CD4-positive, alpha-beta T cell (primary cell): ENCODE results near the gene MITF. TPM values are rescaled to one million over a fixed set of nuclear protein-coding genes. Genes with fewer than 3 reads are reported as not detected.

Experiments
- ATAC-seq: fragments of 200-7000 bp; cut with Tn5 transposase; one replicate; pipeline ENCODE4 v1.10.0; 2022; ENCODE audit warnings: mild to moderate bottlenecking; ENCODE audit not compliant: poor library complexity
- CTCF ChIA-PET: fragments of 350-600 bp; sonication (Branson Sonifier 250); formaldehyde crosslinking; loops from one replicate; lab custom pipeline; 2021; ENCODE audit warnings: antibody characterized with exemption, inconsistent platforms; lab: Charles Lee
- POLR2A ChIA-PET: fragments of 350-600 bp; sonication (Branson Sonifier 250); formaldehyde crosslinking; loops from one replicate; lab custom pipeline; 2021; ENCODE audit warnings: antibody characterized with exemption, inconsistent platforms; lab: Charles Lee
- DNase-seq, 14 experiments: peaks; one replicate each; pipeline ENCODE4 v3.0.0-alpha.2; 2013 to 2020; ENCODE audit warnings: mixed read lengths in 2 of 14
- H3K27ac ChIP-seq, 2 donors: one replicate each; pipeline versions ENCODE4 v1.5.1 to v1.7.0; 2013; ENCODE audit warnings: low read length in 2 of 2, low read depth in 1 of 2, mild to moderate bottlenecking in 1 of 2
- H3K27me3 ChIP-seq, 2 experiments: 1 replicate in 1 of 2; 2 replicates in 1 of 2; pipeline versions ENCODE4 v1.6.1 to v1.7.0; 2013; ENCODE audit warnings: low read length in 2 of 2, control low read depth in 1 of 2, mild to moderate bottlenecking in 1 of 2, moderate library complexity in 1 of 2; ENCODE audit not compliant: insufficient read depth in 2 of 2, control insufficient read depth in 1 of 2
- H3K36me3 ChIP-seq: one replicate; pipeline ENCODE4 v1.6.1; 2013; ENCODE audit warnings: low read length, control low read depth; ENCODE audit not compliant: insufficient read depth
- H3K4me1 ChIP-seq: one replicate; pipeline ENCODE4 v1.6.1; 2013; ENCODE audit warnings: low read length, control low read depth; ENCODE audit not compliant: insufficient read depth
- H3K4me3 ChIP-seq: one replicate; pipeline ENCODE4 v1.5.1; 2013; ENCODE audit warnings: mild to moderate bottlenecking, low read length, moderate library complexity
- H3K9me3 ChIP-seq, 2 experiments: 1 replicate in 1 of 2; 2 replicates in 1 of 2; pipeline versions ENCODE4 v1.6.1 to v1.7.0; 2013; ENCODE audit warnings: low read length in 2 of 2, mild to moderate bottlenecking in 2 of 2, control low read depth in 1 of 2, moderate library complexity in 1 of 2; ENCODE audit not compliant: control insufficient read depth in 1 of 2, insufficient read depth in 1 of 2
- H3K27ac Mint-ChIP-seq: one replicate; pipeline ENCODE4 v1.8.0; 2020; ENCODE audit warnings: mixed read lengths
- H3K27me3 Mint-ChIP-seq: one replicate; pipeline ENCODE4 v1.8.0; 2021; ENCODE audit warnings: mixed read lengths
- H3K36me3 Mint-ChIP-seq: one replicate; pipeline ENCODE4 v1.8.0; 2021; ENCODE audit warnings: low read depth, mixed read lengths
- H3K4me1 Mint-ChIP-seq: one replicate; pipeline ENCODE4 v1.8.0; 2021; ENCODE audit warnings: low read depth, mixed read lengths
- H3K4me3 Mint-ChIP-seq: one replicate; pipeline ENCODE4 v1.8.0; 2020; ENCODE audit warnings: mild to moderate bottlenecking, mixed read lengths
- H3K9me3 Mint-ChIP-seq: one replicate; pipeline ENCODE4 v1.8.0; 2020; ENCODE audit warnings: mixed read lengths
- CTCF ChIP-seq: fragments of 200-600 bp; IDR thresholded peaks from one replicate; pipeline ENCODE4 v1.8.0; 2022; ENCODE audit warnings: antibody characterized with exemption, mild to moderate bottlenecking
- intact Hi-C, 2 experiments: fragments of 100-400 bp; cut with DNase I in 1 of 2; cut with micrococcal nuclease in 1 of 2; formaldehyde crosslinking; loops; one replicate each; pipeline versions ENCODE4 v1.15.1 to v1.9.0; 2023 to 2025; cut with DNase I, micrococcal nuclease
- total RNA-seq, 174 experiments: library from RNA in 2 of 174; stranded (reverse) in 2 of 174; gene quantifications; one replicate each; pipeline ENCODE4 v1.2.3 and lab custom pipeline; 2021 to 2026

MITF gene
- total RNA-seq, 2 experiments from 2014 or later: not detected

GRCh38 chr3:69922521-69923000 is 183.3 kb downstream of the MITF start:
- Histone ChIP-seq H3K36me3 (no peaks in the 10 kb centered on the region), H3K27ac (no peak overlapping the region), H3K4me3 (no peak overlapping the region), H3K27me3 (no peaks in the 10 kb centered on the region), H3K4me1 (no peaks in the 10 kb centered on the region), H3K9me3 (no peaks in the 10 kb centered on the region)
- no peaks in the 10 kb centered on the region for H3K36me3 Mint-ChIP-seq
- no peaks in the 10 kb centered on the region for H3K9me3 Mint-ChIP-seq
- CTCF ChIA-PET: no interaction called here
- DNase-seq (no peak), ATAC-seq (no peak)
- TF ChIP-seq CTCF: no peak
- POLR2A ChIA-PET: no interaction called here
- H3K4me3 Mint-ChIP-seq: no peak overlapping the region
- no peaks in the 10 kb centered on the region for H3K4me1 Mint-ChIP-seq
- intact Hi-C loops: no loop called here
- H3K27me3 Mint-ChIP-seq: peaks cover 12% of the 10 kb centered on the region
- no peak overlapping the region for H3K27ac Mint-ChIP-seq

- no peaks in the 10 kb centered on the region for H3K4me1 ChIP-seq
- H3K27me3 Mint-ChIP-seq: peaks cover 8% of the 10 kb centered on the region
- H3K4me3 ChIP-seq: no peak overlapping the region
- ChIA-PET CTCF (interaction anchor here (1.6 kb wide), 1 partner anchor 11 kb away, joined by 3 read pairs; no protein-coding TSS in a partner anchor), POLR2A (no interaction called here)
- ATAC-seq (no peak), DNase-seq (no peak)
- no peaks in the 10 kb centered on the region for H3K36me3 Mint-ChIP-seq
- no peak overlapping the region for H3K27ac Mint-ChIP-seq
- TF ChIP-seq CTCF: no peak
- no peaks in the 10 kb centered on the region for H3K4me1 Mint-ChIP-seq
- no peaks in the 10 kb centered on the region for H3K9me3 Mint-ChIP-seq
- no peaks in the 10 kb centered on the region for H3K9me3 ChIP-seq
- H3K36me3 ChIP-seq: no peaks in the 10 kb centered on the region
- no peak overlapping the region for H3K4me3 Mint-ChIP-seq
- H3K27ac ChIP-seq: no peak overlapping the region
- H3K27me3 ChIP-seq: no peaks in the 10 kb centered on the region
- intact Hi-C loops: no loop called here
These were observed 186.2 kb downstream of the MITF start for GRCh38 chr3:69925506-69925905.

GRCh38 chr3:69926385-69926784 is 187.1 kb downstream of the MITF start:
- Histone ChIP-seq H3K36me3 (no peaks in the 10 kb centered on the region), H3K27ac (no peak overlapping the region), H3K4me1 (no peaks in the 10 kb centered on the region), H3K4me3 (no peak overlapping the region), H3K27me3 (no peaks in the 10 kb centered on the region), H3K9me3 (no peaks in the 10 kb centered on the region)
- ATAC-seq (no peak), DNase-seq (no peak)
- Mint-ChIP-seq H3K27me3 (peaks cover 4% of the 10 kb centered on the region), H3K36me3 (no peaks in the 10 kb centered on the region), H3K4me1 (no peaks in the 10 kb centered on the region), H3K27ac (no peak overlapping the region), H3K9me3 (no peaks in the 10 kb centered on the region), H3K4me3 (no peak overlapping the region)
- intact Hi-C loops: no loop called here
- TF ChIP-seq CTCF: no peak
- CTCF ChIA-PET: no interaction called here
- POLR2A ChIA-PET: no interaction called here
